HG03280 (cell line): Measurements from ENCODE around the gene PIEZO2.
A peak's percentile ranks its signal among the peaks of the same experiment; 100 is the strongest.
"Not testable (repeated sequence)": the region's sequence is repeated elsewhere in the genome, so short reads cannot be mapped to it uniquely, and the experiment has no call there.

Experiments used
- ATAC-seq: cut with Tn5 transposase; IDR thresholded peaks from one replicate; pipeline ENCODE4 v1.9.1; 2021; ENCODE audit warnings: mild to moderate bottlenecking, moderate library complexity; ENCODE audit not compliant: unreplicated experiment

PIEZO2 gene

GRCh38 chr18:10933648-10934047 lies 215.7 kb downstream of the PIEZO2 start:
- not testable (repeated sequence) for ATAC-seq

- ATAC-seq, result no peak
Observed at GRCh38 chr18:10930076-10930475, 219.3 kb downstream of the PIEZO2 start.

- ATAC-seq, result peak; percentile 68
Observed at GRCh38 chr18:10928772-10929373, 220.5 kb downstream of the PIEZO2 start.

- peak; percentile 64 for ATAC-seq
Observed at GRCh38 chr18:10928011-10928771, 221.2 kb downstream of the PIEZO2 start.

- ATAC-seq, result no peak
Observed at GRCh38 chr18:10927286-10927992, 221.9 kb downstream of the PIEZO2 start.

GRCh38 chr18:10926621-10927161 lies 222.7 kb downstream of the PIEZO2 start:
- no peak for ATAC-seq

GRCh38 chr18:10924290-10924689 lies 225.1 kb downstream of the PIEZO2 start:
- ATAC-seq, result no peak

- no peak for ATAC-seq
Observed at GRCh38 chr18:10923551-10924070, 225.8 kb downstream of the PIEZO2 start.

- no peak for ATAC-seq
Observed at GRCh38 chr18:10923141-10923540, 226.2 kb downstream of the PIEZO2 start.

GRCh38 chr18:10922712-10923111 lies 226.7 kb downstream of the PIEZO2 start:
- ATAC-seq, result not testable (repeated sequence)

GRCh38 chr18:10920309-10920708 lies 229.1 kb downstream of the PIEZO2 start:
- not testable (repeated sequence) for ATAC-seq

- no peak for ATAC-seq
Observed at GRCh38 chr18:10919851-10920250, 229.5 kb downstream of the PIEZO2 start.

- no peak for ATAC-seq
Observed at GRCh38 chr18:10916865-10917264, 232.5 kb downstream of the PIEZO2 start.

- no peak for ATAC-seq
Observed at GRCh38 chr18:10916387-10916786, 233.0 kb downstream of the PIEZO2 start.

- not testable (repeated sequence) for ATAC-seq
Observed at GRCh38 chr18:10915748-10916147, 233.6 kb downstream of the PIEZO2 start.

GRCh38 chr18:10914610-10915009 lies 234.8 kb downstream of the PIEZO2 start:
- ATAC-seq, result not testable (repeated sequence)

- ATAC-seq, result no peak
Observed at GRCh38 chr18:10913919-10914318, 235.4 kb downstream of the PIEZO2 start.

GRCh38 chr18:10912790-10913545 lies 236.4 kb downstream of the PIEZO2 start:
- no peak for ATAC-seq

- no peak for ATAC-seq
Observed at GRCh38 chr18:10909724-10910123, 239.6 kb downstream of the PIEZO2 start.

GRCh38 chr18:10908760-10909159 lies 240.6 kb downstream of the PIEZO2 start:
- ATAC-seq, result no peak

GRCh38 chr18:10907749-10908148 lies 241.6 kb downstream of the PIEZO2 start:
- ATAC-seq, result no peak
